ENCODE results near the gene PDZRN3. TPM values are rescaled to one million over a fixed set of nuclear protein-coding genes. Genes with fewer than 3 reads are reported as not detected.

PDZRN3 gene
- total RNA-seq, 2 donors from 2014 or later = 6.1 to 10.4 TPM

GRCh38 chr3:73351423-73352071 lies 273.2 kb downstream of the PDZRN3 start:
- Histone ChIP-seq H3K4me1 (ENCODE audit: control insufficient read depth, insufficient read depth, low read length) (peaks cover 2% of the 10 kb centered on the region), H3K27me3 (ENCODE audit: control insufficient read depth, insufficient read depth, low read length, poor library complexity, severe bottlenecking) (no peaks in the 10 kb centered on the region), H3K27ac (ENCODE audit: low read depth, low read length) (no peak overlapping the region), H3K9ac (ENCODE audit: extremely low read depth, low read length, poor library complexity, severe bottlenecking) (no peak overlapping the region), H3K9me3 (ENCODE audit: control insufficient read depth, low read length) (no peaks in the 10 kb centered on the region), H3K36me3 (ENCODE audit: control insufficient read depth, insufficient read depth, low read length) (no peaks in the 10 kb centered on the region), H3K4me3 (ENCODE audit: low read length) (no peak overlapping the region)
- 87 to 93% methylated on average over 9 of the region's 9 CpGs for WGBS, 2 experiments (ENCODE audit: insufficient coverage in 1 of 2, insufficient read length in 1 of 2)
- Mint-ChIP-seq H3K27ac (no peak overlapping the region), H3K9me3 (no peaks in the 10 kb centered on the region), H3K4me3 (no peak overlapping the region), H3K27me3 (ENCODE audit: insufficient read depth) (no peaks in the 10 kb centered on the region), H3K36me3 (ENCODE audit: low read depth) (no peaks in the 10 kb centered on the region), H3K4me1 (peaks cover 16% of the 10 kb centered on the region)
- no peak for DNase-seq
- TF ChIP-seq CTCF (conservative IDR thresholded peaks at IDR 0.05) = no peak

- Mint-ChIP-seq H3K9me3 (no peaks in the 10 kb centered on the region), H3K4me3 (no peak overlapping the region), H3K4me1 (peaks cover 20% of the 10 kb centered on the region), H3K27ac (no peak overlapping the region), H3K27me3 (ENCODE audit: insufficient read depth) (no peaks in the 10 kb centered on the region), H3K36me3 (ENCODE audit: low read depth) (no peaks in the 10 kb centered on the region)
- Histone ChIP-seq H3K9me3 (ENCODE audit: control insufficient read depth, low read length) (no peaks in the 10 kb centered on the region), H3K36me3 (ENCODE audit: control insufficient read depth, insufficient read depth, low read length) (no peaks in the 10 kb centered on the region), H3K9ac (ENCODE audit: extremely low read depth, low read length, poor library complexity, severe bottlenecking) (no peak overlapping the region), H3K4me3 (ENCODE audit: low read length) (no peak overlapping the region), H3K27me3 (ENCODE audit: control insufficient read depth, insufficient read depth, low read length, poor library complexity, severe bottlenecking) (no peaks in the 10 kb centered on the region), H3K27ac (ENCODE audit: low read depth, low read length) (no peak overlapping the region), H3K4me1 (ENCODE audit: control insufficient read depth, insufficient read depth, low read length) (peaks cover 2% of the 10 kb centered on the region)
- DNase-seq = no peak
- no peak for TF ChIP-seq CTCF (conservative IDR thresholded peaks at IDR 0.05)
- 93 to 95% methylated on average over 3 to 6 of the region's 6 CpGs for WGBS, 2 experiments (ENCODE audit: insufficient coverage in 1 of 2, insufficient read length in 1 of 2)
Observed at GRCh38 chr3:73350996-73351395, 273.7 kb downstream of the PDZRN3 start.

- Histone ChIP-seq H3K4me1 (ENCODE audit: control insufficient read depth, insufficient read depth, low read length) (peaks cover 2% of the 10 kb centered on the region), H3K4me3 (ENCODE audit: low read length) (no peak overlapping the region), H3K9me3 (ENCODE audit: control insufficient read depth, low read length) (no peaks in the 10 kb centered on the region), H3K36me3 (ENCODE audit: control insufficient read depth, insufficient read depth, low read length) (no peaks in the 10 kb centered on the region), H3K27ac (ENCODE audit: low read depth, low read length) (no peak overlapping the region), H3K9ac (ENCODE audit: extremely low read depth, low read length, poor library complexity, severe bottlenecking) (no peak overlapping the region), H3K27me3 (ENCODE audit: control insufficient read depth, insufficient read depth, low read length, poor library complexity, severe bottlenecking) (no peaks in the 10 kb centered on the region)
- DNase-seq = no peak
- H3K27ac Mint-ChIP-seq = no peak overlapping the region
- TF ChIP-seq CTCF (conservative IDR thresholded peaks at IDR 0.05) = no peak
- WGBS, 2 experiments (ENCODE audit: insufficient coverage in 1 of 2, insufficient read length in 1 of 2) = 93 to 100% methylated on average over 1 to 4 of the region's 4 CpGs
- no peaks in the 10 kb centered on the region for H3K27me3 Mint-ChIP-seq (ENCODE audit: insufficient read depth)
- no peaks in the 10 kb centered on the region for H3K36me3 Mint-ChIP-seq (ENCODE audit: low read depth)
- H3K4me3 Mint-ChIP-seq = no peak overlapping the region
- H3K9me3 Mint-ChIP-seq = no peaks in the 10 kb centered on the region
- H3K4me1 Mint-ChIP-seq = peaks cover 20% of the 10 kb centered on the region
Observed at GRCh38 chr3:73349657-73350056, 275.1 kb downstream of the PDZRN3 start.

Data from endodermal cell (in vitro differentiated cells).